Neural progenitor cell (in vitro differentiated cells): ENCODE data around the gene SBK2. TPM values are rescaled to one million over a fixed set of nuclear protein-coding genes. Genes with fewer than 3 reads are reported as not detected.

ENCODE experiments used
- DNase-seq: peaks from one replicate; pipeline ENCODE4 v3.0.0-alpha.2; 2016; ENCODE audit warnings: low spot score
- H2AFZ ChIP-seq: fragments of 200-600 bp; sonication (generic); replicated peaks from 2 replicates; pipeline ENCODE4 v1.6.1; 2016; ENCODE audit warnings: antibody characterized with exemption
- H3F3A ChIP-seq: fragments of 200-600 bp; sonication (generic); 2 replicates; pipeline ENCODE4 v1.6.1; 2016; ENCODE audit warnings: antibody characterized with exemption, low read depth
- H3K27ac ChIP-seq: fragments of 200-600 bp; sonication (generic); 2 replicates; pipeline ENCODE4 v1.5.1; 2016; ENCODE audit warnings: mild to moderate bottlenecking
- H3K27me3 ChIP-seq: fragments of 200-600 bp; sonication (generic); 2 replicates; pipeline ENCODE4 v1.6.1; 2016; ENCODE audit warnings: mild to moderate bottlenecking, moderate library complexity
- H3K36me3 ChIP-seq: fragments of 200-600 bp; sonication (generic); 2 replicates; pipeline ENCODE4 v1.5.1; 2016
- H3K4me1 ChIP-seq: fragments of 200-600 bp; sonication (generic); 2 replicates; pipeline ENCODE4 v1.6.1; 2016; ENCODE audit warnings: mixed run types
- H3K4me2 ChIP-seq: fragments of 200-600 bp; sonication (generic); 2 replicates; pipeline ENCODE4 v1.6.1; 2016
- H3K4me3 ChIP-seq: fragments of 200-600 bp; sonication (generic); 2 replicates; pipeline ENCODE4 v1.5.1; 2016
- H3K79me2 ChIP-seq: fragments of 200-600 bp; sonication (generic); 2 replicates; pipeline ENCODE4 v1.6.1; 2016; ENCODE audit warnings: low read depth
- H3K9ac ChIP-seq: fragments of 200-600 bp; sonication (generic); 2 replicates; pipeline ENCODE4 v1.6.1; 2016
- H3K9me3 ChIP-seq: fragments of 200-600 bp; sonication (generic); 2 replicates; pipeline ENCODE4 v1.5.1; 2016; ENCODE audit warnings: low read depth
- H4K20me1 ChIP-seq: fragments of 200-600 bp; sonication (generic); 2 replicates; pipeline ENCODE4 v1.6.1; 2016; ENCODE audit warnings: low read depth
- H3K27ac Mint-ChIP-seq: 3 replicates; pipeline ENCODE4 v1.8.0; 2021; ENCODE audit warnings: mixed read lengths
- H3K27me3 Mint-ChIP-seq: 2 replicates; pipeline ENCODE4 v1.8.0; 2022; ENCODE audit warnings: low read depth, mild to moderate bottlenecking, inconsistent platforms, moderate library complexity, mixed read lengths; ENCODE audit not compliant: insufficient read depth
- H3K36me3 Mint-ChIP-seq: 3 replicates; pipeline ENCODE4 v1.8.0; 2021; ENCODE audit warnings: mixed read lengths
- H3K4me1 Mint-ChIP-seq: 3 replicates; pipeline ENCODE4 v1.8.0; 2021; ENCODE audit warnings: mixed read lengths
- H3K4me3 Mint-ChIP-seq: 3 replicates; pipeline ENCODE4 v1.8.0; 2021; ENCODE audit warnings: mild to moderate bottlenecking, moderate library complexity, mixed read lengths
- H3K9me3 Mint-ChIP-seq: 3 replicates; pipeline ENCODE4 v1.8.0; 2020; ENCODE audit warnings: mixed read lengths
- EZH2 ChIP-seq: fragments of 200-600 bp; sonication (generic); IDR thresholded peaks from 2 replicates; pipeline ENCODE4 v1.6.1; 2017; ENCODE audit warnings: antibody characterized with exemption, mild to moderate bottlenecking, moderate library complexity
- EZH2phosphoT487 ChIP-seq: fragments of 200-600 bp; sonication (generic); IDR thresholded peaks from 2 replicates; pipeline ENCODE4 v1.6.1; 2017; ENCODE audit warnings: antibody characterized with exemption
- total RNA-seq: library from RNA; depleted of rRNA; stranded (reverse); fragments of >200 nt; gene quantifications from 2 replicates; pipeline ENCODE4 v1.2.3, GENCODE V29; 2015; ENCODE audit warnings: low replicate concordance
- TF ChIP-seq, protein P1 (sequence below): fragments of 200-600 bp; sonication (generic); IDR thresholded peaks from 2 replicates; pipeline ENCODE4 v1.5.1; 2017; ENCODE audit warnings: antibody characterized with exemption, mild to moderate bottlenecking

SBK2 gene
- total RNA-seq, 1 donor from 2014 or later, result not detected

GRCh38 chr19:55504252-55504603 is 32.7 kb downstream of the SBK2 start:
- no peaks in the 10 kb centered on the region for H3K79me2 ChIP-seq
- no peaks in the 10 kb centered on the region for H3K4me1 ChIP-seq
- no peak overlapping the region for H3K27ac ChIP-seq
- no peak overlapping the region for H2AFZ ChIP-seq
- no peaks in the 10 kb centered on the region for H3K36me3 ChIP-seq
- peaks cover 12% of the 10 kb centered on the region for H3K27me3 Mint-ChIP-seq
- TF ChIP-seq, protein P1, sequence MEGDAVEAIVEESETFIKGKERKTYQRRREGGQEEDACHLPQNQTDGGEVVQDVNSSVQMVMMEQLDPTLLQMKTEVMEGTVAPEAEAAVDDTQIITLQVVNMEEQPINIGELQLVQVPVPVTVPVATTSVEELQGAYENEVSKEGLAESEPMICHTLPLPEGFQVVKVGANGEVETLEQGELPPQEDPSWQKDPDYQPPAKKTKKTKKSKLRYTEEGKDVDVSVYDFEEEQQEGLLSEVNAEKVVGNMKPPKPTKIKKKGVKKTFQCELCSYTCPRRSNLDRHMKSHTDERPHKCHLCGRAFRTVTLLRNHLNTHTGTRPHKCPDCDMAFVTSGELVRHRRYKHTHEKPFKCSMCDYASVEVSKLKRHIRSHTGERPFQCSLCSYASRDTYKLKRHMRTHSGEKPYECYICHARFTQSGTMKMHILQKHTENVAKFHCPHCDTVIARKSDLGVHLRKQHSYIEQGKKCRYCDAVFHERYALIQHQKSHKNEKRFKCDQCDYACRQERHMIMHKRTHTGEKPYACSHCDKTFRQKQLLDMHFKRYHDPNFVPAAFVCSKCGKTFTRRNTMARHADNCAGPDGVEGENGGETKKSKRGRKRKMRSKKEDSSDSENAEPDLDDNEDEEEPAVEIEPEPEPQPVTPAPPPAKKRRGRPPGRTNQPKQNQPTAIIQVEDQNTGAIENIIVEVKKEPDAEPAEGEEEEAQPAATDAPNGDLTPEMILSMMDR, result no peak
- H4K20me1 ChIP-seq, result no peaks in the 10 kb centered on the region
- H3K27ac Mint-ChIP-seq, result no peak overlapping the region
- H3K9me3 ChIP-seq, result no peaks in the 10 kb centered on the region
- DNase-seq, result no peak
- H3K36me3 Mint-ChIP-seq, result peaks cover 9% of the 10 kb centered on the region
- H3K4me1 Mint-ChIP-seq, result peaks cover 7% of the 10 kb centered on the region
- H3K4me3 ChIP-seq, result no peak overlapping the region
- H3K9ac ChIP-seq, result no peak overlapping the region
- no peaks in the 10 kb centered on the region for H3F3A ChIP-seq
- no peak overlapping the region for H3K4me2 ChIP-seq
- H3K27me3 ChIP-seq, result peaks cover 35% of the 10 kb centered on the region
- no peak overlapping the region for H3K4me3 Mint-ChIP-seq
- peaks cover 14% of the 10 kb centered on the region for H3K9me3 Mint-ChIP-seq

DNA sequence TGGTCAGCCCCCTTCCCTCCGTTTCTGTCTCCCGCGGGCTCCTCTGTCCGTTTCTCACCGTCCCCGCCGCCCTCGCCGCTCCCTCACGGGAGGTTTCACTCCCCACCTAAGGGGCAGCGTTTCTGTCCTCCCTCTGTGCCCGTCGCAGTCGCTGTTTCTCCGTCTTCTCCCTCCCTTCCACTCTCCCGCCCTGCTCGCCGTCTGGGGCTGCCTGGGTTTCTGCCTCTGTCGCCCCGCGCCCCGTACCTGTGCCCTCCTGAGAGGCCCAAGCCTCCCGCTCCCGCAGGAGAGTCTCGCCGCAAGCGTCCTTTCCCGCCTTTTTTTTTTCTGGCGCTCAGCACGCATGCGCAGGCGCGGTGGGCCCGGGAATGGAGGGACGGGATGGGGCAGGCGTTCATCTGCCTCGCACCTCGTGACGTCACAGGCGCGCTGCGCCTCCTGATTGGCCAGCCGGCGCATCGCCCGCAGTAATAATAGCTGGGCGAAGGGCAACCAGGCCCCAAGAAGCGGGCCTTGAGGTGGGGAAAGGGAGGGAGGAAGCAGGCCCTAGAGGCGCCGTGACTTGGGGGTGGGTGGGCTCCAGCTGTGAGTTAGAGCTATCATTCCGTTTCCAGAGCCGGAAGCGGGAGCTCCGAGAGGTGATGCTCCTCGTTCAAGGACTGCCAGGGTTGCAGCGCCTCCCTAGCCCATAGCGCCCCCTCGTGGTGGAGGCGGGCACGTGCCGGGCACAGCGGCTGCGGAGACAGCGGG is 33.3 kb downstream of the SBK2 start:
- Mint-ChIP-seq H3K4me1 (peaks cover 11% of the 10 kb centered on the region), H3K27ac (no peak overlapping the region), H3K4me3 (peak overlapping the region; percentile 65), H3K27me3 (peaks cover 12% of the 10 kb centered on the region), H3K9me3 (peaks cover 14% of the 10 kb centered on the region), H3K36me3 (peaks cover 9% of the 10 kb centered on the region)
- H3K4me3 ChIP-seq, result no peak overlapping the region
- no peak overlapping the region for H3K9ac ChIP-seq
- no peaks in the 10 kb centered on the region for H3F3A ChIP-seq
- no peaks in the 10 kb centered on the region for H3K4me1 ChIP-seq
- TF ChIP-seq, protein P1, result peak; percentile 100
- TF ChIP-seq EZH2phosphoT487 (no peak), EZH2 (no peak)
- H3K36me3 ChIP-seq, result no peaks in the 10 kb centered on the region
- no peak overlapping the region for H3K27ac ChIP-seq
- no peaks in the 10 kb centered on the region for H3K79me2 ChIP-seq
- no peaks in the 10 kb centered on the region for H4K20me1 ChIP-seq
- no peak overlapping the region for H3K4me2 ChIP-seq
- peak; percentile 97 for DNase-seq
- peak overlapping the region; percentile 89 for H2AFZ ChIP-seq
- H3K27me3 ChIP-seq, result peaks cover 35% of the 10 kb centered on the region
- no peaks in the 10 kb centered on the region for H3K9me3 ChIP-seq

DNA sequence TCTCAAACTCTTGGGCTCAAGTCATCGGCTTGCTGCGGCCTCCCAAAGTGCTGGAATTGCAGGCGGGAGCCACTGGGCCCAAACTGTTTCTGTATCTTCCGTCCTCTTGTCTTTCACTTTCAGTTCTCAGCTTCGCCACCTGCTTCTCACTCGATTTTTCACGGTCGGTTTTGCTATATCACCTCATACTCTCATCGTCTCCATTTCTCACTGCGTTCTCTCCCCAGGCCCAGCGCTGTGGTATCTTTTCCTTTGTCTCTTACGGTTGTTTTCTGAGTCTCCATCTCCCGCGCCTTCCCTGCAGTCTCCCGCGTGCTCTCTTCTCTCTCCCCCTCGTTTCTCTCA is 33.8 kb downstream of the SBK2 start:
- Mint-ChIP-seq H3K27me3 (peaks cover 12% of the 10 kb centered on the region), H3K9me3 (peaks cover 14% of the 10 kb centered on the region), H3K4me1 (peaks cover 13% of the 10 kb centered on the region), H3K27ac (no peak overlapping the region), H3K36me3 (peaks cover 9% of the 10 kb centered on the region), H3K4me3 (peak overlapping the region; percentile 28)
- Histone ChIP-seq H3K27me3 (peaks cover 35% of the 10 kb centered on the region), H3K4me2 (no peak overlapping the region), H3K9me3 (no peaks in the 10 kb centered on the region), H3K27ac (no peak overlapping the region), H3F3A (no peaks in the 10 kb centered on the region), H3K36me3 (no peaks in the 10 kb centered on the region), H3K4me3 (no peak overlapping the region), H3K79me2 (no peaks in the 10 kb centered on the region), H3K4me1 (no peaks in the 10 kb centered on the region), H4K20me1 (no peaks in the 10 kb centered on the region), H3K9ac (no peak overlapping the region), H2AFZ (no peak overlapping the region)
- DNase-seq, result no peak
- TF ChIP-seq EZH2 (no peak), EZH2phosphoT487 (no peak)
- TF ChIP-seq, protein P1, result no peak
